GM19395 (cell line): ENCODE measurements around the gene TAS1R3.

Experiments used
- ATAC-seq: cut with Tn5 transposase; IDR thresholded peaks from one replicate; pipeline ENCODE4 v1.9.1; 2021; ENCODE audit warnings: mild to moderate bottlenecking, moderate library complexity; ENCODE audit not compliant: unreplicated experiment

TAS1R3 gene

DNA sequence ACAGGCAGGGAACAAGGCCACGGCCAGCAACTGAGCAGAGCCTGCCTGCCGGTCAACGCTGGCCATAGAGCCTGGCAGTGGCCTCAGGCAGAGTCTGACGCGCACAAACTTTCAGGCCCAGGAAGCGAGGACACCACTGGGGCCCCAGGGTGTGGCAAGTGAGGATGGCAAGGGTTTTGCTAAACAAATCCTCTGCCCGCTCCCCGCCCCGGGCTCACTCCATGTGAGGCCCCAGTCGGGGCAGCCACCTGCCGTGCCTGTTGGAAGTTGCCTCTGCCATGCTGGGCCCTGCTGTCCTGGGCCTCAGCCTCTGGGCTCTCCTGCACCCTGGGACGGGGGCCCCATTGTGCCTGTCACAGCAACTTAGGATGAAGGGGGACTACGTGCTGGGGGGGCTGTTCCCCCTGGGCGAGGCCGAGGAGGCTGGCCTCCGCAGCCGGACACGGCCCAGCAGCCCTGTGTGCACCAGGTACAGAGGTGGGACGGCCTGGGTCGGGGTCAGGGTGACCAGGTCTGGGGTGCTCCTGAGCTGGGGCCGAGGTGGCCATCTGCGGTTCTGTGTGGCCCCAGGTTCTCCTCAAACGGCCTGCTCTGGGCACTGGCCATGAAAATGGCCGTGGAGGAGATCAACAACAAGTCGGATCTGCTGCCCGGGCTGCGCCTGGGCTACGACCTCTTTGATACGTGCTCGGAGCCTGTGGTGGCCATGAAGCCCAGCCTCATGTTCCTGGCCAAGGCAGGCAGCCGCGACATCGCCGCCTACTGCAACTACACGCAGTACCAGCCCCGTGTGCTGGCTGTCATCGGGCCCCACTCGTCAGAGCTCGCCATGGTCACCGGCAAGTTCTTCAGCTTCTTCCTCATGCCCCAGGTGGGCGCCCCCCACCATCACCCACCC lies at the start of gene TAS1R3:
Gene TAS1R3, plus strand, starts transcription at position 213 of the 898 bp plus-strand sequence. Its CDS starts 66 bp downstream, at position 279.
- no peak for ATAC-seq

DNA sequence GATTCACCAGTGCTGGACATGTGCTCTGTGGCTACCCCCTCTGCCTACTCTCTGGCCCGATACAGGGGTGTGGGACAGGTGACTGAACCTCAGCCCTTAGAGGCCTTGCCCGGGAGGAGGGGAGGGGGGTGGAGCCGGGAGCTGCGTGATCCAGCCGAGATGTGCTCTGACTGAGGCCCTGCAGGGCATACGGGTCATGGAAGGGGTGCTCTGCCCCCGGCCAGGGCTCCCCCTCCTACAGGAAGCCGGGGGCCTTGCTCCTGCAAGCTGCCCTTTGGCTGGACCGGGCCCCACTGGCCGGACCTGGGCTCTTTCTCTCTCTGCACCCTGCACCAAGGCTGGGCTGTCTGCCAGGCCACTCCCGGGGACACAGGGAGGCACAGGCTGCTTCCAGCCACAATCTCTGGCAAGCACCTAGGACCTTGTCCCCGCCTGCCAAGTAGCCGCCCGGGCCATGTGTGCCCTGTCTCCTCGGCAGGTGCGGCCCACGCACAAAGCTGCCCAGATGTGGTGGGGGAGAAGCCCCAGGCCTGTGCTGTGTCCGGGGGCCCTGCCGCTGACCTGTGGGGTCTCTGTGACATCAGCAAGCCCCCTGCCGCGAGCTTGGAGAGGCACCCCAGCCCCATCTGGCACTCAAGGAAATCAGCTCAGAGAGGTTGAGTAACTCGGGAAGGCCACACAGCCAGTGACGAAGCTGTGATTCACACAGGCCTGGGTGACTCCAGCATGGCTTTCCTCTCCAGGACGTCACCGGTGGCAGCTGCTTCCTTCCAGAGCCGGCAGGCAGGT lies 49.4 kb upstream of the TAS1R3 start:
- ATAC-seq: no peak

DNA sequence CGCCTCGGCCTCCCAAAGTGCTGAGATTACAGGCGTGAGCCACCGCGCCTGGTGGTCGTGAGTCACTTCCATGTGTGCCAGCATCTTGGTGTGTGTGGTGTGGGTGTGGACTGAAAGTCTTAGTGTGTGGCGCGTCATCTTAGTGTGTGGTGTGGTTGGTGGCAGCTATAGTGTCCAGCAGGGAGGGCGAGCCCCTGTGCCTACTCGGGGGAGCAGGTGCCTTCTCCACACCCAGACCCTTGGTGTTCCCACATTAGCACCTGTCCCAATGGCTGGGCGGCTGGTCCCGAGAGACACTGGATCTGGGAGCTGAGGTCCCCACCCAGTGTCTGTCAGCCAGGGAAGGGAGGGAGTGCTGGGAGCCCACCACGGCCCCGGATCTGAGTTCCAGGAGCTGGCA lies 48.1 kb upstream of the TAS1R3 start:
- ATAC-seq: no peak

DNA sequence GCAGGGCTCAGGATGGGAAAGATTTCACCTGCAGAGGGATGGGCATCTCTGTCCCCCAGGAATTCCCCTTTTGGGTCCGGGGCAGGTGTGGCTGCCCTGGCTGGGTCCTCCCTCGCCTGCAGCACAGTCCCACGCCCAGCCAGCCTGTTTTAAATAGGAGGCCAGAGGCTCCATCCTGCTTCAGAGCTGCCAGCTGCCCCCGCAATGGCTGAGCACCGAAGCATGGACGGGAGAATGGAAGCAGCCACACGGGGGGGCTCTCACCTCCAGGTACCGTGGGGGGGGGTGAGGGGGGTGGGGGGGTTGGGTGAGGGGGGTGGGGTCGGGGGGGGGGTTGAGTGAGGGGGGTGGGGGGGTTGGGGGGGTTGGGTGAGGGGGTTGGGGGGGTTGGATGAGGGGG lies 47.3 kb upstream of the TAS1R3 start:
- ATAC-seq: no peak

DNA sequence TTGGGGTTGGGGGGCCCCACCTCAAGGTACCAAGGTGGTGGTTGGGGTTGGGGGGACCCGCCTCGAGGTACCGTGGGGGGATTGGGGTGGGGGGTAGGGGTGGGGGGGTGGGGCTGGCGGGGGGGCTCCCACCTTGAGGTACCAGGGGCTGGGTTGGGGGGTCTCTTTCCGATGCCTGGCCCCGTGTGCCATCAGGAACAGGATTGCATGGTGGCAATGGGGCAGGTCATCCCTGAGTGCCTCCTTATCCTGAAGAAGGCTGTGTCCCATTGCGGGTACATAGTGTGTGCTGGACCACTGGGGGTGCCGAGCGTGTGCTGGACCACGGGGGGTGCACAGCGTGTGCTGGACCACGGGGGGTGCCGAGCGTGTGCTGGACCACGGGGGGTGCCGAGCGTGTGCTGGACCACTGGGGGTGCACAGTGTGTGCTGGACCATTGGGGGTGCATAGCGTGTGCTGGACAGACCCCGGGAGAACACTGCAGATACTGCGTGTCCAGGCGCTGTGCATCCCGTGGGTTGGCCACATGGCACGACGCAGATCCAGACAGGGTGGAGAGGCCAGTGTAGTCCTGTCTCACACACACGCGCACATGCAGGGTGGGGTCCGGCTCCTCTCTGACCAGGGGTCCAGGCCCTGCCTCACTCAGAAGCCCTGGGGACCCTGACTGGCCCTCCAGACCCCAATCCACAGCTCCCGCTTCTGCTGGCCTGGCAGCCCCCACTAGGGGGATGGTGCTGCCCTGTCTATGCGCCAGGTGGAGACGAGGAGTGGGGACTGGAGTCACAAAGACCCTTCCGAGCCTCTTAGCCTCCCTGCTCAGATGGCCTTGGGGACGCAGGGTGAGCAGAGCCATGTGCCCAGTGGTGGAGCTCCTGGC lies 46.6 kb upstream of the TAS1R3 start:
- ATAC-seq: no peak

DNA sequence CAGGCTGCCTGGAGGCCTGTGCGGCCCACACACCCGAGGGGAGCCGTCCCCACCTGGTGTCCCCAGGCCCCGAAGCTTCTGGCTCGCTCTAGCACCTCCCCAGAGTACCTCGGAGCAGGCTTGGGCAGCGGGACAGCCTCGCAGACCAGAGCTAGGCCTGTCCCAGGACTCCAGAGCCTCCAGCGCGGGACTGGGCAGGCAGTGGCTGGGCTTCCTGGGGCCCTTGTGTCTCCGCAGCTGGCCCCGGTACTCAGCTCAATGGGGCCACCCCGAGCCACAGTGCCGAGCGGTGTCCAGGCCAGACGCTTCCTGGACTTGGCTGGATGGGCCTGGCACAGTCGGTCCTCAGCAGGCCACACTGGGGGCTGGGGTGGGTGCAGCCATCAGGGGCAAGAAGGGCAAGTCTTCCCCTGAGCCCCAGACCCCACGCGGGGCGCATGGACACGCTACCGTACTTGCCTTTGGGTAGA lies 45.9 kb upstream of the TAS1R3 start:
- no peak for ATAC-seq

DNA sequence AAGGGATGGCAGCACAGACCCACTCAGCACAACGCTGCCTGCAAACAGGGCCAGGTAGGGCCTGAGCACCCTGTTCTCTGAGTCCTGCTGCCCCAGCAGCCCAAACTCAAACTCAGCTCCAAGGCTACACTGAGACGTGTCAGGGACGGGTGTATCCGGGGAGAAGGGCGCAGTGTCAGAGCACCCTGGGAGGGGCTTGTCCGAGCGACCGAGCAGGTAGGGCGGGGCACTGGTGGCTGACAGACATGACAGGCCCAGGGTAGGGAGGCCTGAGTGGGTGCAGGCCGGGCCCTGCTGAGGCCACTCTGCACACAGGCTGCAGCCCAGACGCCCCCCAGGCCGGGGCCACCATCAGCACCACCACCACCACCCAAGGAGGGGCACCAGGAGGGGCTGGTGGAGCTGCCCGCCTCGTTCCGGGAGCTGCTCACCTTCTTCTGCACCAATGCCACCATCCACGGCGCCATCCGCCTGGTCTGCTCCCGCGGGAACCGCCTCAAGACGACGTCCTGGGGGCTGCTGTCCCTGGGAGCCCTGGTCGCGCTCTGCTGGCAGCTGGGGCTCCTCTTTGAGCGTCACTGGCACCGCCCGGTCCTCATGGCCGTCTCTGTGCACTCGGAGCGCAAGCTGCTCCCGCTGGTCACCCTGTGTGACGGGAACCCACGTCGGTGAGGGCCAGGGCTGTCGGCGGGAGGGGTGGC lies 45.3 kb upstream of the TAS1R3 start:
- no peak for ATAC-seq

DNA sequence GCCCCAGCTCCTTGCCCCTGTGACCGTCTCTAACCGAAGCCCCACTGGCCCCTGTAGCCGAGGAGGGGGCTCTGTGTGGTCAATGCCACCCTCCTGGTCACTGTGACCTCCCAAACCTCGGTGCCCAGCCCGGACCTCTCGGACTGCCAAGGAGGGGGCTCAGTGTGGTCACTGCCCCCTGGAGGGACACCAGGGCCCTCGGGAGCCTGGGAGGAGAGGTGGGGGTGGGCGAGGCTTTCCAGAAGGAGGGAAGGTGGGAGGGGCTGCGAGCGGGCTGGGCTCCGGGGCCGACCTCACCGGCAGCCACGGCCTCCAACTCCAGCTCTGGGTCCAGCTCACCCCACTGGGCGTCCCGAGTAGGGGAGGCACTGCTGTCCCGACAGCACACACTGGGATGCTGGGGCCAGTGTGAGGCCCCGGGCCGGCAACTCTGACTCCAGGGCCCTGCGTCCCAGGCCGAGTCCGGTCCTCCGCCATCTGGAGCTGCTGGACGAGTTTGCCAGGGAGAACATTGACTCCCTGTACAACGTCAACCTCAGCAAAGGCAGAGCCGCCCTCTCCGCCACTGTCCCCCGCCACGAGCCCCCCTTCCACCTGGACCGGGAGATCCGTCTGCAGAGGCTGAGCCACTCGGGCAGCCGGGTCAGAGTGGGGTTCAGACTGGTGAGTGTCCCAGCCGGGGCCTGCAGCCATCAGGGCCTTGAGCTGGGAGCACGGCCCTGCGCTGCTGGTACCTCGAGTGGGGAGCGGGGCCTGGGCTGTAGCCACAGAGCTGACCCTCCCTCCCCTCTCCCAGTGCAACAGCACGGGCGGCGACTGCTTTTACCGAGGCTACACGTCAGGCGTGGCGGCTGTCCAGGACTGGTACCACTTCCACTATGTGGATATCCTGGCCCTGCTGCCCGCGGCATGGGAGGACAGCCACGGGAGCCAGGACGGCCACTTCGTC lies 44.5 kb upstream of the TAS1R3 start:
- ATAC-seq: no peak

DNA sequence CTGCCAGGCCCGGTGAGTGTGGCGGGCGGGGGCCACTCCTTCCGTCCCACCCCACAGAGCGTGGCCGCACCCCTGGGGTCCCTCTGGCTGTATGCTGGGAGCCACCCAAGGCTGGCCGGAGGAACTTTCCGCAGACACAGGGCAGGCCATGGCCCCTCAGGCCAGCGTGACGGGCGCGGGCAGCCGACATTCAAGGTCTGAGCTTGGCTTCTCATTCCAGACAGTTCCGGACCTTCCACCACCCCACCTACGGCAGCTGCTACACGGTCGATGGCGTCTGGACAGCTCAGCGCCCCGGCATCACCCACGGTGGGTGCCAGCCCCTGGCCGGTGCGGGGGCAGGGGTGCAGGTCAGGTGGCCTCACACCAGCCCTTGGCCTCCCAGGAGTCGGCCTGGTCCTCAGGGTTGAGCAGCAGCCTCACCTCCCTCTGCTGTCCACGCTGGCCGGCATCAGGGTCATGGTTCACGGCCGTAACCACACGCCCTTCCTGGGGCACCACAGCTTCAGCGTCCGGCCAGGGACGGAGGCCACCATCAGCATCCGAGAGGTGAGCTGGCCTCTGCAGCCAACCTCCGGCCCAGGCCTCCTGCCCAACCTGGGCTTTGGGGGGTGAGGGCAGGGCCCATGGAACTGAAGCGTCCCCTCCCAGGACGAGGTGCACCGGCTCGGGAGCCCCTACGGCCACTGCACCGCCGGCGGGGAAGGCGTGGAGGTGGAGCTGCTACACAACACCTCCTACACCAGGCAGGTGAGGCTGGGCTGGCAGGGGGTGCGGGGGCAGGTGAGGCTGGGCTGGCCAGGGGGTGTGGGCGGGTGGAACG lies 43.6 kb upstream of the TAS1R3 start:
- no peak for ATAC-seq

DNA sequence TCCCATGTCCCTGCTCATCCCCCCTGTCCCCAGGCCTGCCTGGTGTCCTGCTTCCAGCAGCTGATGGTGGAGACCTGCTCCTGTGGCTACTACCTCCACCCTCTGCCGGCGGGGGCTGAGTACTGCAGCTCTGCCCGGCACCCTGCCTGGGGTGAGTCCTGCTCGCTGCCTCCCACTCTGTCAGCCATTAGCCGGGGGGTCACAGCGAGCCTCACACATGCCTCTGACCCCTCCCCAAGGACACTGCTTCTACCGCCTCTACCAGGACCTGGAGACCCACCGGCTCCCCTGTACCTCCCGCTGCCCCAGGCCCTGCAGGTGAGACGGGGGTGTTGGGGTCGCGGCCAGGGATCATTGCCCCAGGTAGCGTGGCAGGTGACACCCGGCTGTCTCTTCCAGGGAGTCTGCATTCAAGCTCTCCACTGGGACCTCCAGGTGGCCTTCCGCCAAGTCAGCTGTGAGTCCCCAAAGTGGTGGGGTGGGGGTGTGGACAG lies 40.8 kb upstream of the TAS1R3 start:
- no peak for ATAC-seq

DNA sequence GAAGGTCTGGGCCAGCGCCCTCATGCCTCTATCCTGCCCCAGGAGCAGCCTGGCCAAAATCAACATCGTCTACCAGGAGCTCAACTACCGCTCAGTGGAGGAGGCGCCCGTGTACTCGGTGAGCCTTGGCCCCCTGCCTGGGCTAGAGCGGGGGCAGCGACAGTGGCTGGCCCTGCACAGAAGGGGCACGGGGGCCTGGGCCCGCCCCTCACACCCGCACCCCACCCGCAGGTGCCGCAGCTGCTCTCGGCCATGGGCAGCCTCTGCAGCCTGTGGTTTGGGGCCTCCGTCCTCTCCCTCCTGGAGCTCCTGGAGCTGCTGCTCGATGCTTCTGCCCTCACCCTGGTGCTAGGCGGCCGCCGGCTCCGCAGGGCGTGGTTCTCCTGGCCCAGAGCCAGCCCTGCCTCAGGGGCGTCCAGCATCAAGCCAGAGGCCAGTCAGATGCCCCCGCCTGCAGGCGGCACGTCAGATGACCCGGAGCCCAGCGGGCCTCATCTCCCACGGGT lies 40.0 kb upstream of the TAS1R3 start:
- no peak for ATAC-seq

DNA sequence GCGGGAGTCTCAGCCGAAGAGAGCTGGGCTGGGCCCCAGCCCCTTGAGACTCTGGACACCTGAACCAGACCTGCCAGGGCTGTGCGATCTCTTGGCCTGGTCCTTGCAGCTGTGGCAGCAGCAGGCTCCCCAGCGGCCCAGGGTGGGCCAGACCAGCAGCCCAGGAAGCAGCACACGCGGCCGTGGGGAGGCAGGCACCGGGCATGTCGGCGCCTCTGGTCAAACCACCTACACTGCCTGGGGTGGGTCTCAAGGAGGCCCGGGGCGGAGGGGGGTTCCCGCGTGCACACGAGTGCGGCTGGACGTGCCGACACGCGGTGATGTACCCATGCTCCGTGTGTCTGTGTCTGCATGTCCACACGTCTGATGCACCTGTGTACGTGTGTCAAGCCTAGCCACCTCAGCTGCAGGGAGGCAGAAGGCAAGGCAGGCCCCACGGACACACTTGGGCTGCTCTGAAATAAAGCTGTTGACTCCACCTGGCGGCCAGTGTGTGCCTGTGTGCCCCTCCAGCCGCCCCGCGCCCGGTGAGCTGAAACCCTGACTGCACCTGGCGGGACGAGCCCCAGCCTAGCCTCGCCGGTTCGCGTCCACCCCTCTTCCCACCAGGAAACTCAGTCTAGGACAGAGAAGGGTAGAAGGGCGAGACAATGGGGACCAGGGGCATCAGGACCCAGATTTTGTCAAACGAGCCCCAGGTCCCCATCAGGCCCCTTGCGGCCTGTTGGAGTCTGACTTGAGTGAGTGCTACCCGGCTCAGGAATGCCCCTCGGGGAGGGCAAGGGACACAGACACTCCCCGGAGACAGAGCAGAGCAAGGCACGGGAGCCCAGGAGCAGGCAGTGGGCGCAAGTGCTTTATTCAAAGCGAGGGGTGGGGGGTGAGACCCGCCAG lies 39.3 kb upstream of the TAS1R3 start:
- no peak for ATAC-seq

DNA sequence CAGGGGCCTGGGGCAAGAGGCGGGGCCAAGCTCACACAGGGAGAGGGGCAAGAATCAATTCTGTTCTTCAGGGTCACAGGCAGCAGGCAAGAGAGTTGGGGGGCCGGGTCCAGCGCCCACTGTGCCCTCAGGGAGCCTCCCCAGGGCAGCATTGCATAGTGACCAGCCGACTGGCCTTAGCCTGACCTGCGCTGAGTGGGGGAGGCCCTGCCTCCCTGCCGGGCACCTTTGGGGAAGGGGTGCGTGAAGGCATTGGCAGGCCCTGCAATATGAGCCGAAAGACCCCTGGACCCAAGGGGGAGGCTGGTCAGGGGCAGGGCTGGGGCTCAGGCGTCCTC lies 38.7 kb upstream of the TAS1R3 start:
- ATAC-seq: no peak

DNA sequence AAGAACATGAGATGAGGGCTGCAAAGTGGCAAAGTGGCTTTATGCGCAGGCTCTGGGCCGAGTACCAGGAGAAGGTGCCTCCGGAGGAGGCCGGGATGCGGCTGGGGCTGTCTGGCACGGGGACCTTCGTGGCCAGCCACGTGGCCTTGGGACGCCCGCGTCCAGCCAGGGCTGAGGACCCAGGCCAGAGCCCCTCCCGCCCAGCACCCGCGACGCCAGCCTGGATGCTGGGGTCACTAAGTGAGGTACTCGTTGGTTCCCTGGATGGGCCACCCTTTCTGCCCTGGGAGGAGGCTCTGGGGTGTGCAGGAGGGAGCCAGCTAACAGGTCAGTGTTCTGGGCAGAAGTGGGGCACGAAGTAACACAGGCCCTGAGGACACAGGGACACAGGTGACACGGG lies 38.2 kb upstream of the TAS1R3 start:
- no peak for ATAC-seq

DNA sequence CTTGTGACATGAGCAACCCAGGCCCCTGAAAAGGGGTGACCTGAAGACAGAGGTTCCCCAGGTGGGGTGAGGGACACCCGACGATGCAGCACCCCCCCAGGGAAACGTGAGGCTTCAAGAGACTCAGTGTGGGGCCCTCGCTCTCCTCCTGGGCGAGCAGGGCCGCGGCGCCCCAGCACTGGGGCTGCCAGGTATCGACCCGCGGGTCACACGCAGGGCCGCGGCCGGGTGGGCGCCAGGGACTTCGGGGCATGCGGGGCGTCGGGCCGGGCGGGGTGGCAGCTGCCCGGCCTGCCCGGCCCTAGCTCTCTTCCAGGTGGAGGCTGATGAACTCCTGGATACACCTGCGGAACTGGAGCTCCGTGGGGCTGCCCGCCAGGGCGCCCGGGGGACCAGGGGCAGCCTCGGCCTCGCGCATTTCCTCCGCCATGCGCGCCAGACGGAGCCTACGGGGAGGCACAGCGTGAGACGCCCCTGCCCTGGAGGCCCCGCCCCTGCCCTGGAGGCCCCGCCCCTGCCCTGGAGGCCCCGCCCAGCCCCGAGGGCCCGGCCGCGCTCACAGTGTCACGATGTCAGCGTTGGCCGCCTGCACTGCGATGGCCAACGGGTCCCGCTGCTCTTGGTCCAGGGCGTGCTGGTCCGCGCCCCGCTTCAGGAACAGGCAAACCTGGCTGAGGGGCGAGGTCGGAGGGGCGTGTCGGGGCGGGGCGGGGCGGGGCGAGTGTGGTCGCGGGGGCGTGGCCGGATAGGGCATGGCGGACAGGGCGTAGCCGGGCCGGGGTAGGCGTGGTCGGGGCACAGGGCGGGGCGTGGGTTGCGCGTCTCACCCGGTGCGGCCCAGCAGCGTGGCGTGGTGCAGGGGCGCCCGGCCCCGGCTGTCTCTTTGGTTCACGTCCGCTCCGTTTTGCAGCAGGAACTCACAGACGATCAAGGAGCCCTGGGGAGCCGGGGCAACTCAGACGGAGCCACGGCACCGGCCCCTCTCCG lies 37.5 kb upstream of the TAS1R3 start:
- no peak for ATAC-seq
